Stimulated activated CD4-positive, alpha-beta T cell treated with anti-CD3 and anti-CD28 coated beads, Interleukin-2, amount 100 ng/mL, for 4 hours (primary cell): ENCODE results near the gene WFS1.

ENCODE experiments used
- DNase-seq: peaks from one replicate; pipeline ENCODE4 v3.0.0-alpha.2; 2020; ENCODE audit warnings: low read depth

The WFS1 gene

GRCh38 chr4:6300359-6300758 lies 30.7 kb downstream of the WFS1 start:
- DNase-seq = no peak

GRCh38 chr4:6301051-6301731 lies 31.5 kb downstream of the WFS1 start:
- no peak for DNase-seq

- no peak for DNase-seq
Measured at GRCh38 chr4:6301732-6302442, 32.2 kb downstream of the WFS1 start.

- DNase-seq = no peak
Measured at GRCh38 chr4:6302869-6303268, 33.2 kb downstream of the WFS1 start.

DNA sequence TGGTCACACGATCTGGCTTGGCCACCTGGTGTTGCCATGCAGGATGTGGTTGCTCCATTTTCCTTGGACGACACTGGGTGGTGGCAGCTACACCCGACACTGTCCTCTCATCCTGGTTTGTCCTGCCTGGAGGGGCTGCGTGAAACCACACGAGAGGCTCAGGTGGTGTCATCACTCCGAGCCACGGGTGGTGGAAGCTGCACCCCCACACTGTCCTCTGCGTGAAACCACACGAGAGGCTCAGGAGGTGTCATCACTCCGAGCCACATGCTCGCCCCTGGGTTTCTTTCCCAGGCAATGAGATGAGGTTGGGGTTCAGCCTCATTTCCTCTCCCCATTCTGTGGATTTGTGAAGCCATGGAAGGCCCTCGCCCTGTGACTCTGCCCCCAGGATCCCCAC lies 34.3 kb downstream of the WFS1 start:
- no peak for DNase-seq

DNA sequence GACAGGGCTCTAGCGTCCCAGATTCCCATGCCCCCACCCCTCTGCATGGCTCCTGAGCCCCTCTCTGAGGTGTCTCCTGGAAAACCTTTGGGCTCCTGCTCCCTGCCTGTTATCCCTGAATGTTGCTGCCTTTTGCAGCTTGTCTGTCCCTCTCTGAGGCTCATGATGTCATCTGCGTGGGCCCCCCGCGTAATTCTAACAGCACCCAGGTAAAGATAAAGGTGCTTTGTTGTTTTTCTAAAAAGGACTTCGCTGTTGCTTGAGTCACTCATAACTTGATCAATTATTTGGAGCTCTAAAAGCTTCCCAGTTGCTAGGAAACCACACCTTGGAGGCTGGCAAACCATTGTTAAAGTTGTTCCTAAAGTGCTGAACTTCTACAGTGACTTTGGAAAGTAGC lies 36.6 kb downstream of the WFS1 start:
- no peak for DNase-seq

DNA sequence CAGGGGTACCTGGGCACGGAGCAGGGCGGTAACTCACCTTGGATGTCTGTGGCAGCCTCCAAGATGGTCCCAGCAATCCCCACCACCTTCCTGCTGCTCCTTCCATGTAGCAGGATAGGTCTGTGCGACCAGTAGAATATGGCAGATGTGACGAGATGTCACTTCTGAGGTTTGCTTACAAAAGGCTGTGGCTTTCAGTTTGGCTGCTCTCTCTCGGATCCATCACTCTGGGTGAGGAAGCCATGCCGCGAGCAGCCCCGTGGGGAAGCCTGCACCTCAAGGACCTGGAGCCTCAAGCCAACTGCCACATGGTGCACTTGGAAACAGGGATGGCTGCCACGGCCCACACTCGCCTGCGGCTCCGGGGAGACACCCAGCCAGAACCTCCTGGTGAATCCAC lies 37.6 kb downstream of the WFS1 start:
- DNase-seq = no peak

DNA sequence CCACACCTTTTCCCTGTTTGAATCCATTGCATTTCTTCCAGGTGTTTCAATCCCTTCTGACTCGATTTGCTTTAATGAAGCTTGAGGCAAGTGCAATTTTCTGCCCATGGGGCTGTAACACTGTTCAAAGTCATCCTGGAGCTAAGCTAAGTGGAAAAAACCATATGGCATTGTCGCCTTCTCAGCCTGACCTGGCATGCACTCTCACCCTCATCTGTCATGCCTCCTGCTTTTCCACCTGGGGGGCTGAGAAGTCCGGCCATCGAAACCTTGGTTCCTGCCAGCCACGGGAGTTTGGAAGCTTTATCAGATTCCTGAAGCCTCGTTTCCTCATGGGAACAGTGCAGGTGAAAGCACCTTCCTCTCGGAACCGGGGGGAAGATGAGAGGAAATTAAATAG lies 38.2 kb downstream of the WFS1 start:
- no peak for DNase-seq

- no peak for DNase-seq
Measured at GRCh38 chr4:6308899-6309643, 39.4 kb downstream of the WFS1 start.

GRCh38 chr4:6309777-6310176 lies 40.1 kb downstream of the WFS1 start:
- no peak for DNase-seq

GRCh38 chr4:6313216-6313615 lies 43.6 kb downstream of the WFS1 start:
- DNase-seq = no peak

GRCh38 chr4:6316461-6317003 lies 46.9 kb downstream of the WFS1 start:
- DNase-seq = no peak

DNA sequence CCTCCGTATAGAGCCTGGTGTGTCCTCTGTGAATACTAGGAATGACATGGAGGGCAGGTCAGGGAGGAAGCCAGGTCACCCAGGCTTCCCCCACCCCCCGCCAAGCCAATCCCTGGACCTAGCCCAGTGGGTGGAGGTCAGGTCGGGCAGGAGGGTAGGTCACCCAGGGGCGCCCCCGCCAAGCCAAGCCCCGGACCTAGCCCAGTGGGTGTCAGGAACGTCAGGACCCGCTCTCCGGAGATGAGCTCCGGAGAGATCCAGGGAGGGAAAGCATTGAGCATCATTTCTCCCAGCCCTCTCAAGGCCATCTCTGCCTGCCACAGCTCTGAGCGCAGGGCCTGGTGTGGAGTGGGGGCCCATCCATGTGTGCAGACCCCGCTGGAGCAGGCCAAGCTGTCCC lies 48.6 kb downstream of the WFS1 start:
- DNase-seq = no peak

DNA sequence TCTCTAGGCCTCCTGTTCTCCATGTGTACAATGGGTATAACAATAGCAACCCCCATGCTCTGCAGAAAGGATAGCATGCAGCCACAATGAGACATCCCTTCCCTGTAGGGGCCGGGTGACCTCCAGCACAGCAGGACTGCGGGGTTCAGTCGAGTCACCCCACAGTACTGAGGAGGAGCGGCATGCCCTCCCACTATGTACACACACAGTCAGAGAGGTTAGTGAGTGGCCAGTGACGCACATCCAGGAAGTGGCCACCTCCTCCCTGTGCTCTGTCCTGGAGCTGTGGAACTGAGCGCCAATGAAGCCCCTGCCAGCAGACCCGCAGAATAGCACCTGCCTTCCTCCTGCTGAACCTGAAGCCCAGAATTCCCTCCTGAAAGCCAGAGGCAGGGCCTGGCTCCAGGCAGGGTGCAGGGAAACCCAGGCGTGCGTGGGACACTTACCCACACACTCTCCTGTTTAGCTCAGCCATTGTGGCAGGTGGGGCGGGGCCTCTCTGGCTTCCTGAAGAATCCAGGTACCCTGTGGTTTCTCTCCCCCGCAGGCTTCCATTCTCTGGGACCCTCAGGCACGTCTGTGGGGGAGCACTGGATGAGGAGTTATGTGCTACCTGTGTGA lies 50.0 kb downstream of the WFS1 start:
- DNase-seq = no peak

DNA sequence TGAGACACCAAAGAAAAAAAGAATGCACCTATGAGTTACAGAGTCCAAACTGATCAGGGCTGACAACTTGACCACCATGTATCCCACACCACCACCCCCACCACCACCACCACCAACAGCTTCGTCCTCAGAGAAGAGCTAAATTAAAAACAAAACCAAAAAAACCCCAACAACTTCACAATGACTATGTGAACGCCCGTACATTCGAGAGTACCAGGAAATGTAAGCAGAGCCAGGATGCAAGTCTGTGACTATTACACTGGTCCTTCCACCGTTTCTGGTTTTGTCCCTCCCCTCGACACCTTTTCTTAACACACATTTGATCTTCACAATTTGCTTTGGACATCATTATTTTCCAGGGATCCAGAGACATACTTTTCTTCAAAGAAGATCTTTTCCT lies 51.0 kb downstream of the WFS1 start:
- no peak for DNase-seq

- no peak for DNase-seq
Measured at GRCh38 chr4:6321361-6321760, 51.7 kb downstream of the WFS1 start.

DNA sequence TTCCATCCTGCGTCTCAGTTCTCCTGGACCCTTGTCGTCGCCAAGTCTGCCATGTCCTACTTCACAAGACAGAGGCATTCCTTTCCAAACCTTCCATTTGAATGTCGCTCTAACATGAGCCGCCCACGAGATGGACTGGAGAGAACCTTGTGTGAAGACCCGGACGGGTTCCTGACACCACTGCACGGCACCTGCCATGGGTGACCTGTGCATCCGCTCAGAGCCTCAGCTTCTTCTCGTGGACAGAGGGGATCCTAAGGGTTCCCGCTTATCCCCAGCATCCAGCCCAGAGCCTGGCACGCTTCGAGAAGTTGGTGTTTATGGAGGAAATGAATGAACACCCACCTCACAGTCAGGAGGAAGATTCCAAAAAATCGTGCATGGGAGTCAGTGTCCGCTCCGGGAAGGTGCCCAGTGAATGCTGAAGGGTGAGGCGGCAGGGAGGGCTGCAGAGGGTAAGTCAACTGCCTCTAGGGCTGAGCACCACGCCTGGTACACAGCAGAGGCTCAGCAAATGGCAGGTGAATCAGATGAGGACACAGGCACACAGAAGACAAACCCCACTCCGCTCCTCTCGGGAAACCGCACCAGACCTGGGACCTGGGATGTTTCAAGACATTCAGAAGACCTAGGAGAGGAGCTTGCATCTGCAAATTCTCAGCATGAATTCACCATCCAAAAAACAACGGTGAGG lies 52.6 kb downstream of the WFS1 start:
- no peak for DNase-seq

GRCh38 chr4:6322761-6323566 lies 53.3 kb downstream of the WFS1 start:
- DNase-seq = no peak

DNA sequence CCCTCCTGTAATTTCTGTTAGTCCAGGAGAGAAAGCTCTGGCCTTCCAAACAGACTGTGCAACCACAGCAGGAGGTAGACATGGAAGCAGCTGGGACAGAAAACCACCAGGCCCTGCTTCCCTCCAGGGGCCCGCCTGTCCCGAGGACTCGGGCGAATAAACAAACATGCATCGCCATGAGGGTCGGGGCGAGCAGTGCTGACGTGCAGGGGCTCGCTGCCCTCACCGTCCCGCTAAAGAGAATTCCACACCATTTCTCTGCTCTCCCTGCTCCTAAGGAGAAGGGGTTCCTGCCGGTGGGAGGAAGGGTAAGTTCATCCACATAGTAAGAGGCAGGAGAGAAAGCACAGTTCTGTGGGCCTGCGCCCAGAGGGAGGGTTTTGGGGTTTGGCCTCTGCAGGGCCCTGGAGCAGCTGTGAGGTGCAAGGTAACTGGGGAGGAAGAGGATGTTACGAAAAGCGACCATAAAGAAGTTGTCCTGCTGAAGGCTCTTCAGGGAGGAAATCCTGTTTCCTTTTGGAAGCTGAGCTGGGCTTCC lies 54.9 kb downstream of the WFS1 start:
- DNase-seq = no peak

DNA sequence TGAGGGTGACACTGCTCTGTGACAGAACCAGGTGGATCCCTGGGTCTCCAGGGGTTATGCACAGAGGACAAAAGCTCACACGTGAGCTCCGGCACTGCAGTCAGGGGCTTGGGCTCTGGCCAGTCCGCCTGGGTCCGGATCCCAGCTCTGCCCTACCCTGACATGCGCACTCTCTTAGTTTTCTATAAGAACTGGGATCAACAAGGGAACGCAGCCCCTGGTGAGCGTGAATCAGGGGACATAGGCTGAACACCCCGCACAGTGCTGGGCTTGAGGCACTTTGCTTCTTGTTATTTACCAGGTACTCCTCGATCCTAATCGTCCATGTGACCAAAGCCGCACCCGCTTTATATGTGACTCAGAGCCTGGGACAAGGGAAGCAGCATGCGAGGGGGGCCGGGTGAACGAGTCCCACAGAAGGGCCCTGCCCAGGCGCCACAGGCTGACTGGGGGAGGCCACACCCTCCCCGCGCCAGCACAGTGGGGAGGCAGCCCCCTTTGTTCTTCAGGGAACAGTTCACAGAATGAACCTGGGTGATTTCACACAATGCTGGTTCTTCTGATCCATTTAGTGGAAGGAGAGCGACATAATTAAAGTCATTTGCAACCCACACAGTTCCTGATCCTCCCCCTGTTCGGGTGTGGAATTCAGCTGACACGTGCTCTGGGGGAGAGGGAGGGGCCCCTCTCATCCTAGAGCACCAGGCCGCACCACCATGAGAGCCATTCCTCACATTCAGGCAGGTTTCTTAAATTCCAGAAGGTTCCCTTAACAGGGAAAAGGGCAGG lies 55.5 kb downstream of the WFS1 start:
- DNase-seq = no peak
